ENCODE results near the gene SNIP1. TPM values are rescaled to one million over a fixed set of nuclear protein-coding genes. Genes with fewer than 3 reads are reported as not detected.

The SNIP1 gene
- total RNA-seq, 1 donor from 2014 or later: 9.7 TPM

Small RNA genes lying within 50 kb of the gene (microRNA-seq; reads per million reads assigned to microRNA genes)
- not detected for gene MIR5581 (ENCODE audit: borderline number of aligned reads)

Other genes starting within 250 kb of the SNIP1 start
- gene ZC3H12A, start 79.7 kb downstream of the SNIP1 start, total RNA-seq: 4.3 TPM
- gene MEAF6, start 39.5 kb downstream of the SNIP1 start, total RNA-seq: 35.7 TPM
- 2.3 TPM for gene DNALI1, start 2.6 kb upstream of the SNIP1 start, total RNA-seq
- 22.1 TPM for gene GNL2, start 41.6 kb upstream of the SNIP1 start, total RNA-seq
- gene RSPO1, start 80.6 kb upstream of the SNIP1 start, total RNA-seq: 0.47 TPM
- gene CDCA8, start 138.2 kb upstream of the SNIP1 start, total RNA-seq: 0.32 TPM
- gene EPHA10, start 210.8 kb upstream of the SNIP1 start, total RNA-seq: 0.10 TPM
- gene MANEAL, start 239.6 kb upstream of the SNIP1 start, total RNA-seq: 1.8 TPM

All from left ventricle myocardium superior (tissue), 1 donor.